NCI-H2081 (cell line): Measurements from ENCODE around the gene MRPS22.
A peak's percentile ranks its signal among the peaks of the same experiment; 100 is the strongest.
"Not testable (repeated sequence)": the region's sequence is repeated elsewhere in the genome, so short reads cannot be mapped to it uniquely, and the experiment has no call there.

Experiments
- DNase-seq, 2 experiments: peaks; one replicate each; lab custom pipeline; 2025; lab: John Stamatoyannopoulos, UW

Gene MRPS22

GRCh38 chr3:139339219-139339906 lies 4.5 kb upstream of the MRPS22 start:
- DNase-seq, result no peak

- no peak for DNase-seq
Measured at GRCh38 chr3:139340784-139341183, 3.0 kb upstream of the MRPS22 start.

- DNase-seq, result no peak
Measured at GRCh38 chr3:139342054-139342453, 1.8 kb upstream of the MRPS22 start.

- no peak for DNase-seq
Measured at GRCh38 chr3:139346771-139347170, 3.0 kb downstream of the MRPS22 start.

- peak; percentile 65 to 70 for DNase-seq
Measured at GRCh38 chr3:139353920-139354556, 10.2 kb downstream of the MRPS22 start.

GRCh38 chr3:139354661-139355060 lies 10.8 kb downstream of the MRPS22 start:
- no peak for DNase-seq

- DNase-seq, result no peak
Measured at GRCh38 chr3:139355476-139355875, 11.7 kb downstream of the MRPS22 start.

GRCh38 chr3:139355891-139356290 lies 12.1 kb downstream of the MRPS22 start:
- DNase-seq, result no peak

- no peak for DNase-seq
Measured at GRCh38 chr3:139357899-139358298, 14.1 kb downstream of the MRPS22 start.

- peak; percentile 57 to 84 for DNase-seq
Measured at GRCh38 chr3:139358841-139359562, 15.2 kb downstream of the MRPS22 start.

- DNase-seq, result no peak
Measured at GRCh38 chr3:139361276-139361675, 17.5 kb downstream of the MRPS22 start.

- no peak for DNase-seq
Measured at GRCh38 chr3:139364549-139364948, 20.7 kb downstream of the MRPS22 start.

GRCh38 chr3:139374099-139374498 lies 30.3 kb downstream of the MRPS22 start:
- no peak for DNase-seq

GRCh38 chr3:139377378-139377777 lies 33.6 kb downstream of the MRPS22 start:
- no peak for DNase-seq

GRCh38 chr3:139378587-139379241 lies 34.9 kb downstream of the MRPS22 start:
- DNase-seq, result peak; percentile 67 to 94

- no peak for DNase-seq
Measured at GRCh38 chr3:139380575-139380974, 36.8 kb downstream of the MRPS22 start.

- not testable (repeated sequence) for DNase-seq
Measured at GRCh38 chr3:139382291-139382690, 38.5 kb downstream of the MRPS22 start.

GRCh38 chr3:139388077-139388476 lies 44.3 kb downstream of the MRPS22 start:
- DNase-seq, result no peak

GRCh38 chr3:139388821-139389551 lies 45.2 kb downstream of the MRPS22 start:
- peak; percentile 21 to 70 for DNase-seq

GRCh38 chr3:139389552-139390368 lies 45.9 kb downstream of the MRPS22 start, which contains the start of gene COPB2:
Gene COPB2, minus strand, starts transcription at chr3:139389647. Its CDS starts 97 bp downstream, at chr3:139389550.
- DNase-seq, result peak; percentile 100

GRCh38 chr3:139394116-139394515 lies 50.3 kb downstream of the MRPS22 start:
- no peak for DNase-seq
